ENCODE data around the gene SNRPB.
A peak's percentile ranks its signal among the peaks of the same experiment; 100 is the strongest.

SNRPB gene

GRCh38 chr20:2451939-2452732 is 18.5 kb downstream of the SNRPB start:
- H3K4me3 ChIP-seq (replicated peaks; ENCODE audit: low read depth, low read length), result no peak overlapping the region
- DNase-seq (ENCODE audit: low read depth), result peak; percentile 84
- peak; percentile 96 for TF ChIP-seq CTCF (IDR thresholded peaks at IDR 0.05; ENCODE audit: low read length, missing control alignments)

- DNase-seq (ENCODE audit: low read depth), result no peak
- TF ChIP-seq CTCF (IDR thresholded peaks at IDR 0.05; ENCODE audit: low read length, missing control alignments), result no peak
- H3K4me3 ChIP-seq (replicated peaks; ENCODE audit: low read depth, low read length), result no peak overlapping the region
Measured at GRCh38 chr20:2451422-2451821, 19.2 kb downstream of the SNRPB start.

- no peak for DNase-seq (ENCODE audit: low read depth)
- no peak for TF ChIP-seq CTCF (IDR thresholded peaks at IDR 0.05; ENCODE audit: low read length, missing control alignments)
- no peak overlapping the region for H3K4me3 ChIP-seq (replicated peaks; ENCODE audit: low read depth, low read length)
Measured at GRCh38 chr20:2449386-2449785, 21.2 kb downstream of the SNRPB start.

- no peak overlapping the region for H3K4me3 ChIP-seq (replicated peaks; ENCODE audit: low read depth, low read length)
- no peak for DNase-seq (ENCODE audit: low read depth)
- no peak for TF ChIP-seq CTCF (IDR thresholded peaks at IDR 0.05; ENCODE audit: low read length, missing control alignments)
Measured at GRCh38 chr20:2446845-2447244, 23.7 kb downstream of the SNRPB start.

- no peak for DNase-seq (ENCODE audit: low read depth)
- TF ChIP-seq CTCF (IDR thresholded peaks at IDR 0.05; ENCODE audit: low read length, missing control alignments), result no peak
- no peak overlapping the region for H3K4me3 ChIP-seq (replicated peaks; ENCODE audit: low read depth, low read length)
Measured at GRCh38 chr20:2431185-2431584, 39.4 kb downstream of the SNRPB start.

- TF ChIP-seq CTCF (IDR thresholded peaks at IDR 0.05; ENCODE audit: low read length, missing control alignments), result no peak
- no peak for DNase-seq (ENCODE audit: low read depth)
Measured at GRCh38 chr20:2430538-2430937, 40.1 kb downstream of the SNRPB start.

GRCh38 chr20:2429051-2429450 is 41.5 kb downstream of the SNRPB start:
- TF ChIP-seq CTCF (IDR thresholded peaks at IDR 0.05; ENCODE audit: low read length, missing control alignments), result no peak
- no peak overlapping the region for H3K4me3 ChIP-seq (replicated peaks; ENCODE audit: low read depth, low read length)
- no peak for DNase-seq (ENCODE audit: low read depth)

More at GRCh38 chr20:2430538-2430937, 40.1 kb downstream of the SNRPB start:
- H3K4me3 ChIP-seq (replicated peaks; ENCODE audit: low read depth, low read length), result no peak overlapping the region
